Tibial nerve (tissue), 4 donors: ENCODE results near the gene KCNH5.

Experiments used
- CTCF ChIP-seq, 5 experiments: fragments of 200-600 bp in 3 of 5; fragments of 450-650 bp in 2 of 5; sonication (generic) in 3 of 5; IDR thresholded peaks; one replicate each; pipeline ENCODE4 v1.5.1; 2016 to 2019; ENCODE audit warnings: antibody characterized with exemption in 5 of 5, mild to moderate bottlenecking in 3 of 5, moderate library complexity in 2 of 5
- EP300 ChIP-seq, 2 donors: sonication (generic); formaldehyde crosslinking; IDR thresholded peaks; one replicate each; pipeline ENCODE4 v1.6.1; 2017; ENCODE audit warnings: antibody characterized with exemption in 2 of 2, mild to moderate bottlenecking in 1 of 2

GRCh38 chr14:62670526-62670925, 374.7 kb downstream of the KCNH5 start:
- no peak for TF ChIP-seq CTCF (IDR thresholded peaks at IDR 0.05)
- TF ChIP-seq EP300 (IDR thresholded peaks at IDR 0.05), result no peak
